Activated CD4-positive, alpha-beta T cell treated with anti-CD3 and anti-CD28 coated beads for 1 hour (primary cell): ENCODE data around the gene SLC43A1.

ENCODE experiments used
- DNase-seq: peaks from one replicate; pipeline ENCODE4 v3.0.0-alpha.2; 2020

The SLC43A1 gene

DNA sequence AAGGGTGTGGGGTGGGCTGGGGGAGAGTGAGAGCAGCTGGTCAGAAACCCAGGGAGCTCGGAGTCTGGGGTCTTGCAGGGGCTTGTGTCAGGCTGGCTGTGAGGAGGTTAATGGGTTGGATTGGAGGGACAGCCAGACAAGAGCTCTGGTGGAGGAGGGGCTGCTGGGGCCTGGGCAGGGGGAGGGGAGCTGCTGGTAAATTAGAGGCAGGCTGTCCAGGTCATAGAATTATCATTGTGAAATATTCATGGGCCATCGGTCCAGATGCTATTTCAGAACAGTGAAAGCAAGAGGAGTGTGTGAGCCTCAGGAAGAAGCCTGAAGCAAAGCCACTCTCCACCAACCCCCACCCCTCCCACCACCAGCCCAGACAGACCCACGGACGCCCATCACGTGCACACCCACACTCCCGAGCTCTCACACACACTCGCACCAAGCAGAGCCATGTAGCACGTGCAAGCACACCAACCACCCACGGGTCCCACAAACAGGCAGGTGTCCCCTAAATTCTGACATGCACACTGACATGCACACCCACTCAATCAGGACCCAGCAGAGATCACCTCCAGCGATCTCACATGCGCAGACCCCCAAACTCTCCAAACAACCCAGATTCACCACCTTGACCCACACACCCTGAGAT, 36.4 kb downstream of the SLC43A1 start:
- no peak for DNase-seq

DNA sequence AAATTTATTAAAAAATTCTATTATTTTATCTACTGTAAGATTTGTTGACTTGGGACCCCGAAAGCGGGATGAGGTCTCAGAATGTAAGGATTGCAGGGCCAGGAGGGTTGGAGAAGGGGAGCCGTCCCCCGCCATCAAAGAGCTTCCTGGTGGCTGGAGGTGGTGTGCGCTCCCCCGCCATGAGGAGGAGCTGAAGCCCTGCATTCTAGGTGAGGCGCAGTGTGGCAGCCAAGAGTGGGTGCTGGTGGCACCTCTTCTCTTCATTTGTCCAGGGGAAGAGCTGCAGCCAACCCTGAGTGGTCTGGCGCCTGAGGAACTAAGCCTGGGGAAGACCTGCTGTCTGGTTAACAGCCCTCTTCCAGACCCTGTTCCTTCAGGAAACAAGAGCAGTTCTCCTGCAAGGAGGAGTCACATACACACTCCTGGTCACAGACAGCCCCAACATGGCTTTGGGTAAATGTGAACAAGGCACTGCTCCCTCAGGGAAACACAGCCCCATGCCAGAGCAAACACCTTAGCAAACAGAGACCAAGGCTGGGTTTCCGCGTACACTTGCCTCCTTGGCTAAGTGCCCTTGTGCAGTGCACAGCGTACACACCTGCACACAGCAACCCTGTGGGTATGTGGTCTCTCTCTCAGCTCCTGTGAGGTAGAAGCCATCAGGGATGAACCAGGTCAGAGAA, 37.9 kb downstream of the SLC43A1 start:
- no peak for DNase-seq

DNA sequence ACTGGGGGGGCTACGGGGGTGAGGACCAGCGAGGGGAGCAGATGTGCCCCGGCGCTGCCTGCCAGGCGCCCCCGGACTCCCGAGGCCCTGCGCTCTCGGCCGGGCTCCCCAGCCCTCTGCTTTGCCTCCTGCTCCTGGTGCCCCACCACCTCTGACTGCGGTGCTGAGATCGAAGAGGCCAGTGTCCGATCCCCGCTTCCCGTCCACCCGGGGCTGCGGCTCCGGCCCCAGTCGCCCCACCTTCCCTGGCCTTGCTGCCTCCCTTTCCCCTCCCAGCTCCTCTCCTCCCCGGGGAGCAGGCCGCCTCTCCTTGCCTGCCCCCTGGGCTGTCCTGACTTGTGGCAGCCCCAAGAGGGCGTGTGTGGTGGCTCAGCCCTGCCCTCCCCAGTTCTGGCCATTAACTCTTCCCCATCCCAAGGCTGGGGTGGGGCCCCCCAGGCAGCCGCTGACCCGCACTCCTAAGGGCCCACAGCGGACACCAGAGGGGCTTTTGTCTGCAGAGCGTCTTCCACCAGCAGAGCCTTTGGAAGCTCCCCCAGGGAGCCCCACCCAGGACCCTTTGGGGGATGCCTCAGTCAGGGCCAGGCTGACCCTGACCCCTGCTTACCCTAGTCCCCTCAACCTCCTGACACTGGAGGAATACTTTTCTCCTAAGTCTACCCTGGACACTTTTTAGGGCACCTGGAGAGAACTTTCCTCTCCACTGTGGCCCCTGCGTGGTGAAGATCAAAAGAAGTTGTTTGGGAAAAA, 38.6 kb downstream of the SLC43A1 start:
- no peak for DNase-seq

DNA sequence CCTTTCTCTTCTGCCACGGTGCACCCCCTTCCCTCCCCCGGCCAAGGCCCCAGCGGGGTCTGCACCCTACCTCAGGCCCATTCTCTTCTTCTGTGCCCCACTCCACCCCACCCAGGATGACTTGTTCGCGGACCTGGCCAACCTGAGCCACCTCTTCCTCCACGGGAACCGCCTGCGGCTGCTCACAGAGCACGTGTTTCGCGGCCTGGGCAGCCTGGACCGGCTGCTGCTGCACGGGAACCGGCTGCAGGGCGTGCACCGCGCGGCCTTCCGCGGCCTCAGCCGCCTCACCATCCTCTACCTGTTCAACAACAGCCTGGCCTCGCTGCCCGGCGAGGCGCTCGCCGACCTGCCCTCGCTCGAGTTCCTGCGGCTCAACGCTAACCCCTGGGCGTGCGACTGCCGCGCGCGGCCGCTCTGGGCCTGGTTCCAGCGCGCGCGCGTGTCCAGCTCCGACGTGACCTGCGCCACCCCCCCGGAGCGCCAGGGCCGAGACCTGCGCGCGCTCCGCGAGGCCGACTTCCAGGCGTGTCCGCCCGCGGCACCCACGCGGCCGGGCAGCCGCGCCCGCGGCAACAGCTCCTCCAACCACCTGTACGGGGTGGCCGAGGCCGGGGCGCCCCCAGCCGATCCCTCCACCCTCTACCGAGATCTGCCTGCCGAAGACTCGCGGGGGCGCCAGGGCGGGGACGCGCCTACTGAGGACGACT, 39.3 kb downstream of the SLC43A1 start:
- DNase-seq = no peak

DNA sequence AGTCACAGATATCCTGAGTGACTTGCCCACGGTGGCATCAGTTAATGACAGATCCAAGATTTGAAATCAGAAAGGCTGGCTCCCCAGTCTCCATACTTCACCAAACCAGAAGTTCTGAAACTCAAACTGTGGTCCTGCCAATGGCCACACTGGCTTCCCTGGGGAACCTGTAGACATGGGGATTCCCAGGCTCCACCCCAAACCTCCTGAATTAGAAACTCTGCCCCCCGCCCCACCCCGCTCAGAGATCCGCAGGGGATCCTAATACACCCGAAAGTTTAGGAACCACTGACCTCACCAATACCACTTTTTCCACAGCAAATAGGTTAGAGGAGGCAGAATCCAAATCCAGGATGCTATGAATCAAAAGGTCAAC, 39.8 kb downstream of the SLC43A1 start:
- DNase-seq = no peak

DNA sequence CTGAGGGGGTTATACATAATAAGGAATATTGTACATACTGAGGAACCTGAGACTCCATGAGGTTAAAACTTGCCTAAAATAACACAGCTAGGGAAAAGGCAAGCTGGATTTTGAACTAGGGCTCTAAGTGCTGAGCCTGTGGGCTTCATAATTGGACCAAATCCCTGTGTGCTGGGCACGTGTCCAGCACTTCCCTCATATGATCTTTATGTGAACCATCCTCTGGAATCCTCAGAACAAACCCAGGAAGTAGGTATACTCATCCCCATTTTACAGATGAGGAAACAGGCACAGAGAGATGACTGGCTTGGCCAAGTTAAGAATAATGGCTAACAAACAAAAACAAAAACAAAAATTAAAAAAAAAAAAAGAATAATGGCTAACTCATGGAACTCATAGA, 40.3 kb downstream of the SLC43A1 start:
- DNase-seq = no peak

DNA sequence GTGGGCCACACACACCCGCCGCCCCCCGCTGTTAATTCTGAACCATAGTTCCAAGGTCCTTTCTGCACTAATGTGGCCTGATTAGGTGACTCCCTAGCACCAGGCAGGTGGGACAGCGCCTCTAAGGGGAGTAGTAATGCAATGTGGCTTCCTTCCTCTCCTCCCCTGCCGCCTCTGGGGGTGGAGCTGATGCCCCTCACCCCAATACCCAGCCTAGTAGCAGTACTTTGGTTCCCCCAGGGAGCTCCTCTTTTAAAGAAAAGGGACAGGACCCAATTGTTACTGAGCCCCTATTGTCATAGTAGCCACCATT, 40.7 kb downstream of the SLC43A1 start:
- no peak for DNase-seq

DNA sequence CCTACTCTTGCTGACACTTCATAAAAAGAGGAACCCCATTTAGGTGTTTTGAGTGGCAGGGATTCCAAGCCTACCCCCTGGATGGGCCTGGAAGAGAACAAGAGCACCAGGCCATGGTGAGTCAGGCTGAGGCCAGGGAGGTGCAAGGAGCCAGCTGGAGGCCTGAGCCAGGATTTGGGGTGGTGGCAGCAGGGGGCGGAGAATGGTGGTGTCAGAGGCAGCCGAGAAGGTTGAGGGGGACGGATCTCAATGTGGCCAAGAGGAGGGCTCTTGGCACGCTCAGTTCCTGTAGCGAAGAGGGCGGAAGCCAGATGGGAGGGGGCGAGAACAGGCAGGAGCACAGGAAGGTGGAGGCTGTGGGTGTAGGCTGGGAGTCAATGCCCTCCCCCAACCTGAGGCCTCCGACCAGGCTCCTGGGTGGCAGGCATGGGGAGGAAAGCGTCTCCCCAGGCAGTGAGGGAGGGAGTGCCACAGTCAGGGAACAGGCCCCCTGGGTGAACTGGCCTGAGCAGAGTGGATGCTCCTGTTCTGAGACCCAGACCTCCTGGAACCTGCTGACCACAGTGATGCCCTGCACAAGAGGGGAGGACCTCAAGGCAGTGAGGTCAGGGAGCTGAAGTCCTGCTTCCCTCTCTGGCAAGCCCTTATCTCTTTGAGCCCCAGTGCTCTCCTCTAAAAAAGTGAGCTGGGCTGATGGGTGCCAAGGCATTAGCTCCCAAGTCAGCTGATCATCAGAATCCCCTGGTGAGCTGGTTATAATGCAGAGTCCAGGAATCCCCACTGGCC, 41.3 kb downstream of the SLC43A1 start:
- DNase-seq = no peak

DNA sequence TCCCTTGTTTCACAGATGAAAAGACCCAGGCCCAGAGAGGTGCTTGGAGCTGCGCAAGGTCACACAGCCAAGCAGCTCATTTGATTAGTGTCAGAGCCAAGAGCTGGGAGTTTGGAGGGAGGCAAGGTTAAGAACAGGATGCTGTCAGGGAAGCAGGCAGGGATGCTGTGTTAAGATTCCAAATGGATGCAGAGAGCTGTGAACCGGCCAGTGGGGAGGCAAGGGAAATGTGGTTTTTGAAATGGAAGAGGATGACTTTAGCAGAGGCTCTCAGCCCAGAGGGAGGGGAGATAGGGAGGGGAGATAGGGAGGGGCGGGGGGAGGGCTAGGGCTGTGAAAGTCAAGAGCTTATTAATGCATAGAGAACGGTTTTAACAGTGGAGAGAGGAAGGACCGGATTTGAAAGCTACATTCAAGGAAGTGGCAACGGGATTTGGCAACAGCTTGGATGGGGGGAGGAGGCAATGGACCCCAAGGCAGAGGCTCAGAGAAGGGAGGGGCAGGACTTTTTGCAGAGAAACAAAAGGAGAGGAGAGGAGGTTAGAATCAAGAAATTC, 42.1 kb downstream of the SLC43A1 start:
- DNase-seq = no peak

DNA sequence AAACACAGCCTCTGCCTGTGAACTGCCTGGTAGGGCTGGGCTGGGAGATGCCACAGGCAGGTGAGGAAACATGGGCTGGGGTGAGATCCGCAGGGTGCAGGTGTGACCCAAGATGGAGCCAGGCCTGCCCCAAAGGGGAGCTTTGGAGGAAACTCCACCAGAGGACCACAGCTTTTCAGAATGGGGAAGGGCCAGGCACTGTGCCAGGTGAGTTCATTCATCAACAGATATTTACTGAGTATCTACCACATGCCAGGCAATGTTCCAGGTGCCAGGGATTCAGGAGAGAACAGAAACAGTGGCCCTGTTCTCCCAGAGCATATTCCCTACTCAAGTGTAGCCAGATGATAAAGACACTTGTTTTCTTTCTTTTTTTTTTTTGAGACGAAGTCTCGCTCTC, 44.0 kb downstream of the SLC43A1 start:
- no peak for DNase-seq

DNA sequence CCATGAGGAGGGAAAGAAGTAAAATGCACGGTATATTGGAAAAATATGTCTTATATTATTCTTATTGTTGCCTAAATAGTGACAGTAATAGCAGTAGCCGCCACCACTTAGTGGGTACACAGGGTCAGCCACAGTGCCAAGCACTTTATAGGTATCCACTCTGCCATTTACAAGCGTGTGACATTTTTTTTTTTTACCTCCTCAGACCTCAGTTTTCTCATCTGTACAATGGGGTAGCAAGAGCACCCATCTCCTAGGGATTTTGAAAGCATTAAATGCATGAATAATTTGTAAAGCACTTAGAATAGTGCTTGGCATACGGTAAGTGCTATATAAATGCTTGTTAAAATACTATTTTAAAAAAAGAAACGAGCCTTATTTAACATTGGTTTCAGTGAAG, 46.2 kb downstream of the SLC43A1 start:
- DNase-seq = no peak

DNA sequence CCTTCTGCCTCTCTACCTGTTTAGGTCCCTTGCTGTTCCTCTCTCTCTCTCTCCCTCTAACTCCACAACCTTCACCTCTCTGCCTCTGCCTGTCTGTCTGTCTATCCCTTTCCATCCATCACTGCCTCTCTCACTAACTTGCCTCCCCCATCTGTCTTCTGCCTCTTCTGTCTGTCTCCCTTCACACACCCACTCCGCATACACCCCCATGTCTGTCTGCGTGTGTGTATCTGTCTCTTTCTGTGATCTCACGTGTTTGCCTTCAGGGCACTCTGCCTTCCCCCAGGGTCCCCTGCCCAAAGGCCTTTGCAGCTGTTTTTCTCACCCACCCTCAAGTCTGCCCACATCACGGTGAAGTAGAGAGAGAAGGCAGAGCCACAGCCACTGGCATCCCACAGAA, 47.2 kb downstream of the SLC43A1 start:
- DNase-seq = no peak

DNA sequence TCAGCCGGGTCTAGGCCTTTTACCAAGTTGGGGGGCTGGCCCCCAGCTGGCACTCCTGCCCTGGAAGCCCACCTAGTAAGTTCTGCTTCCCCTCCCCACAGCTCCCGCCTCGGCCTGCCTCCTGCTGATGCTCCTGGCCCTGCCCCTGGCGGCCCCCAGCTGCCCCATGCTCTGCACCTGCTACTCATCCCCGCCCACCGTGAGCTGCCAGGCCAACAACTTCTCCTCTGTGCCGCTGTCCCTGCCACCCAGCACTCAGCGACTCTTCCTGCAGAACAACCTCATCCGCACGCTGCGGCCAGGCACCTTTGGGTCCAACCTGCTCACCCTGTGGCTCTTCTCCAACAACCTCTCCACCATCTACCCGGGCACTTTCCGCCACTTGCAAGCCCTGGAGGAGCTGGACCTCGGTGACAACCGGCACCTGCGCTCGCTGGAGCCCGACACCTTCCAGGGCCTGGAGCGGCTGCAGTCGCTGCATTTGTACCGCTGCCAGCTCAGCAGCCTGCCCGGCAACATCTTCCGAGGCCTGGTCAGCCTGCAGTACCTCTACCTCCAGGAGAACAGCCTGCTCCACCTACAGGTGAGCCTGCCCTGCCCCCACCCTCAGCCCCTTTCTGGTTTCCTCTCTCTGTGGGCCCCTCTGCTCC, 47.9 kb downstream of the SLC43A1 start:
- DNase-seq = no peak

DNA sequence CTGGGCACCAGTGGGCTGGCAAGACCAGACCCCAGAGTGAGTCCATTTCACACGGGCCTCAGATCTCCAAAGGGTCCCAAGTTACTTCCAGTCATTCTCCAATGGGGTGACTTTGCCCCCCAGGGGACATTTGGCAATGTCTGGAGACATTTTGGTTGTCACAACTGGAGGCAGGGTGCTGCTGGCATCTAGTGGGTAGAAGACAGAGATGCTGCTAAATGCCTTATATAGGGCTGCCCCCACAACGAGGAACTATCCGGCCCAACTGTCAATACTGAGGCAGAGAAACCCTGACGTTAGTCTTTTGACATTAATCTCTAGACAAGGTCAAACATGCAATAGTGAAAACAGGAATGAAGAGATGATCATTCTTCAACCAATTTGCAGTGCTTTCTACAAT, 48.8 kb downstream of the SLC43A1 start:
- no peak for DNase-seq

DNA sequence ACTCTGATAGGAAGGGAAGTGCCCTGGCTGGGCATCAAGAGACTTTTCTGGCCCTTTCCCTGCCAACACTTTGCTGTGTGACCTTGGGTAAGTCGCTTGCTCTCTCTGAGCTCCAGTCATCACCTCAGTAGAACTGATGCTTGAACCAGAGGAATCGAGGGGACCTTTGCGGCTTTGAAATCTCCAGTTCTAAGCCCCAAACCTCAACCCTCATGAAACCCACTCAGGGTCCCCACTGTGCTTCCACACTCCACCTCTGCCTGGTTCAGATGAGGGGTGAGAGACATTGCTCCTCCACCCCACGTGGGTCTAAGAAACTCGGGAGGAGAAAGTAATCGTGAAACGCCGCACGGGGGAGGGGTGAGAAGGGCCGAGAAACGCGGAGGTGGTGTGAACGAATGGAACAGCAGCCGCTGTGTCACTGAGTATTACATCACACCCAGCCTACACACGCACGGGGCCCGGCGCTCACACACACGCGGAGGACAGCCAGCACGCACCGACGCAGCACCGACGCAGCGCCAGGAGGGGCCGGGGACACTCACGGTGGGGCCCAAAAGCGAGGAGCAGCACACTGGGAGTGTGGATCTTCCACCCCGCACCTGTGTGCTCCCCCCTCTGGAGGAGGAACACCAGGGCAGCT, 50.8 kb downstream of the SLC43A1 start:
- no peak for DNase-seq

DNA sequence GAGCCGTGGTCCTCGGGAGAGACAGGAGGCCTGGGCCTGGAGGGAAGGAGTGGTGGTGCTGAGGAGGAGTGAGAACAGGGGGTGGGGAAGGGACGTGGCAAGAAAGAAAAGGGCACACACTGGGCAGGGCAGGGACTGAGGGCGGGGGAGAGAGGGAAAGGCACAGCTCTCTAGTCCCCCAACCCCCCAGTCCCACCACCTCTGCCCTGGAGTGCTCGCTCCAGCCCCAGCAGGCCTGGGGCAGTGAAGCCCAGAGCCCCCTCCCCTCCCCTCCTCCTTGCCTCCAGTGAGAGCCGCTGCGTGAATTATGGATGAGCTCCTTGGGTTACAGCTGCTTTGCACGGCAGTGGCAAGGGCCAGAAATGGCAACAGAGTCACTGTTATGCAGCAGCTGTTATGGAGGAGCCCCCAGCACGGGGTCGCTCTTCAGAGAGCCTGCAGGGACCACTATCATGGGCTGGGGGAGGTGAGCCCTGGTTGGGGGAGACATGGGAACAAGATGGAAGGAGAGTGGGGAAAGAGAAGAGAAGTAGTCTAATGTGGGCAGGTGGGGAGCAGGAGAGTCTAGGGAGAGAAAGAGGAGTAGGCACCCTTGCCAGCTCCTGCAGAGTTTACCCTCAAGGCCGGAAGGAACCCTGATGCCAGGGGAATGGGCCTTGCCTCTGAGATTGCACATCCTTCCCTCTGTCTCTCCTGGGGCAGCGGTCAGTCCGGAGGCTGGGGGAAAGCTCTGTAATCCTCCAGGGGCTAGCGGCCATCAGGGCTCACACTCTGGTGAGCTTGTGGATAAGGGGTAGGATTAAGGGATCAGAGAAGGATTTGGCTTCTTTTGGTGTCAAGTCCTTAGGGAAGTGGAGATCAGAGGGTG, 51.6 kb downstream of the SLC43A1 start:
- DNase-seq = no peak

DNA sequence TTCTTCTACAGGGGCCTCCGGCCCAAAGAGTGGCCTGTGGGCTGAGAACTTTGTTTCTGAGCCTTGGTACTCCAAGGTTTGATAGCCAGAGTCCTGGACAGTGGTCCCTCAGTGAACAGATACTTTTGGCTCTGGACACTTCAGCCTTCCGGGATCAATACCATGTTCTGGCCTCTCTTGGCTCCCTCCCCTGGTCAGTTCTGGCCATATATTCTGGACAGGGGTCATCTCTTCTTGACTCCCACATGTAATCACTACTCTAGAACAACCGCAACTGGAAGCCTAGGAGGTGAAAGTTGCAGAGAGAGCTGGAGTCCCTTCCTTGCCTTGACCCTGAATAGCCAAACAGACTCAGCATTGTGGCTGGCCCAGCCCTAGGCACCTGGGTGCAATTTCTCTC, 52.9 kb downstream of the SLC43A1 start:
- DNase-seq = no peak

DNA sequence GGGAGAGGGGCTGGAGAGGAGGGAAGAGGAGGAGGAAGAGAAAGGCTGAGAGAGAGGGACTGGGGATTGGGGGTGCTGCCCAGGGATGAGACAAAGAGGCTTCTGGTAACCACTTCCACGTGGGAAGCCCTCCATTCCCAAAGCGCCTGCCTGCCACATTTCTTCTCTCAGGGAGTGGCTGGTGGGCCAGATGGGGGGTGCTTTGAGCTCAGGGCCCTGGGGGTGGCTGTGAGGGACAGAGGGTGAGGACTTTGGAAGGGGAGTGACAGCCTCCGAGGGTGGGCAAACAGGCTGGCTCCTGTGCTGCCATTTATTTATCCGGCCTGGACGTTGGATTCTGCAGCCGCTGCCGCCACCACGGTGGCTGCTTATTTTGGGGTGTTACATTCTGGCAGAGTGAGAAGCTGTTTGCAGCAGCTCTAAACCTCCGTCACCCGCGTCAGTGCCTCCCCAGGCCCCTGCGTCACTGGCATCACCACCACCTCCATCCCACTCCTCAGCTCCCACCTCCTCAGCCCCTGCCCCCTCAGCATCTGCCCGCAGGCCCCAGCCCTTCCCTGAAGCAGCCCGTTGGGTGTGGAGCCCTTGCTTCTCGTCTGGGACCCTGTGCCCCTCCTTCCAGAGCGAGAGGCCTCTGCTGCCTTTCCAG, 53.5 kb downstream of the SLC43A1 start:
- DNase-seq = no peak

DNA sequence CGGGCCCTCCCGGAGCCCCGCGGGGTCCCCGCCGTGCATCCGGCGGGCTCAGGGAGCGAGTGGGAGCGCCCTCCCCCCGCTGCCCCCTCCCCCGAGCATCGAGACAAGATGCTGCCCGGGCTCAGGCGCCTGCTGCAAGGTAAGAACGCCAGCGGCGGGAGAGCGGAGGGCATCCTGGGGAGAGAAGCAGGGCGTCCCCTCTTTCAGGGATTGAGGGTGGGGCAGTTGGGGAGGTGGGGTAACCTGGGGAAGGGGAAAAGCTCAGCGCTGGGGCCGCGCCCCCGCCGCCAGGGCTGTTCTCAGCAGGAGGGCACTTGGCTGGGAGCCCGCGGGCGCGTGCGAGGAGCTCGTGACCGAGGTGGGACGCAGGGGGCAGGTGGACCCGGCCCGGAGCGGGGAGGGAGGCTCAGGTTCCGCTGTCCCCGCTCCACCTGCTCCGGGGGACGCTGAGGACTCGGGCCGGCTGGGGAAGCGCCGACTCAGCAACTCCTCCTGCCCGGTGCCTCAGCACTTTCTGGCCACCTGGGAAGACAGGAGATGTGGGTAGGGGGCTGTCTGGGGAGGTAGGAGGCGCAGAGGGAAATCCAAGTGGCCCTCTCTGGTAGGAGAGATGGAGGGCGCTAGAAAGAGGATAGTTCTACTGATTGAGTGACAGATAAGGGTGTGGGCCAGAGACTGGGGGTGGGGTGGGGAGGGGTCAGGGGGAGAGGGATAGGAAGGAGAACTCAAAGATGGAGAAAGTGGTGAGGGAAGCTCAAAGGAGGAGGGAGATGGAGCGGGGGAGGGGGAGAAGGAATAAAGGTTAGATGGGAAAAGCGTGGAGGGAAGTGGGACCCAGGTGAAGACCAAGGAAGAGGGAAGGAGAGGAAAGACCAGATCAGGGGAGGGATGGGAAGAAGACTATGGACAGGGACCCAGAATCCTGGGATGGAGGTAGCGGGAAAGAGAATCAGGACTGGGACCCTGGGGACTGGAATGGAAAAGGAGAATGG, 54.4 kb downstream of the SLC43A1 start:
- DNase-seq = no peak
